HEK293 (cell line): ENCODE results near the gene EFNA2.

ENCODE experiments used
- GLI4 ChIP-seq: fragments of 450-650 bp; formaldehyde crosslinking; IDR thresholded peaks from 2 replicates; pipeline ENCODE4 v1.5.1; 2016; ENCODE audit warnings: missing biosample characterization, missing genetic modification characterization
- IKZF3 ChIP-seq: fragments of 450-650 bp; IDR thresholded peaks from 2 replicates; pipeline ENCODE4 v1.5.0; 2018; ENCODE audit warnings: missing biosample characterization, mild to moderate bottlenecking, missing genetic modification characterization, moderate library complexity
- KLF10 ChIP-seq: fragments of 450-650 bp; IDR thresholded peaks from 2 replicates; pipeline ENCODE4 v1.5.1; 2018; ENCODE audit warnings: missing biosample characterization, mild to moderate bottlenecking, missing genetic modification characterization
- SCRT2 ChIP-seq: fragments of 450-650 bp; formaldehyde crosslinking; IDR thresholded peaks from 2 replicates; pipeline ENCODE4 v1.5.1; 2016; ENCODE audit warnings: missing biosample characterization, missing genetic modification characterization
- ZBTB7A ChIP-seq: fragments of 450-650 bp; formaldehyde crosslinking; IDR thresholded peaks from 2 replicates; pipeline ENCODE4 v1.5.1; 2016; ENCODE audit warnings: low read depth, missing biosample characterization, missing genetic modification characterization
- ZFP3 ChIP-seq: fragments of 450-650 bp; formaldehyde crosslinking; IDR thresholded peaks from 2 replicates; pipeline ENCODE4 v1.5.1; 2016; ENCODE audit warnings: low read depth, missing biosample characterization, missing genetic modification characterization
- ZNF133 ChIP-seq: fragments of 450-650 bp; formaldehyde crosslinking; IDR thresholded peaks from 2 replicates; pipeline ENCODE4 v1.5.1; 2016; ENCODE audit warnings: missing biosample characterization, missing genetic modification characterization
- ZNF146 ChIP-seq: fragments of 450-650 bp; formaldehyde crosslinking; IDR thresholded peaks from 2 replicates; pipeline ENCODE4 v1.5.1; 2016; ENCODE audit warnings: missing biosample characterization, missing genetic modification characterization
- ZNF221 ChIP-seq: fragments of 450-650 bp; formaldehyde crosslinking; IDR thresholded peaks from 2 replicates; pipeline ENCODE4 v1.5.1; 2017; ENCODE audit warnings: missing biosample characterization, missing genetic modification characterization, borderline replicate concordance
- ZNF223 ChIP-seq: fragments of 450-650 bp; formaldehyde crosslinking; IDR thresholded peaks from 2 replicates; pipeline ENCODE4 v1.5.1; 2016; ENCODE audit warnings: missing biosample characterization, missing genetic modification characterization
- ZNF23 ChIP-seq: fragments of 450-650 bp; formaldehyde crosslinking; IDR thresholded peaks from 2 replicates; pipeline ENCODE4 v1.5.1; 2016; ENCODE audit warnings: missing biosample characterization, missing genetic modification characterization, borderline replicate concordance
- ZNF366 ChIP-seq: fragments of 450-650 bp; formaldehyde crosslinking; conservative IDR thresholded peaks from 2 replicates; pipeline ENCODE4 v1.5.1; 2016; ENCODE audit warnings: missing biosample characterization, missing genetic modification characterization
- ZNF37A ChIP-seq: fragments of 450-650 bp; IDR thresholded peaks from 2 replicates; pipeline ENCODE4 v1.5.1; 2018; ENCODE audit warnings: missing biosample characterization, missing genetic modification characterization
- ZNF433 ChIP-seq: fragments of 450-650 bp; formaldehyde crosslinking; IDR thresholded peaks from 2 replicates; pipeline ENCODE4 v1.5.1; 2016; ENCODE audit warnings: missing biosample characterization, missing genetic modification characterization, low read depth
- ZNF561 ChIP-seq: fragments of 450-650 bp; IDR thresholded peaks from 2 replicates; pipeline ENCODE4 v1.5.1; 2018; ENCODE audit warnings: missing biosample characterization, missing genetic modification characterization, borderline replicate concordance
- ZNF600 ChIP-seq: fragments of 450-650 bp; formaldehyde crosslinking; IDR thresholded peaks from 2 replicates; pipeline ENCODE4 v1.5.1; 2016; ENCODE audit warnings: missing biosample characterization, missing genetic modification characterization
- ZNF629 ChIP-seq: fragments of 450-650 bp; formaldehyde crosslinking; IDR thresholded peaks from 2 replicates; pipeline ENCODE4 v1.5.1; 2017; ENCODE audit warnings: missing biosample characterization, missing genetic modification characterization
- ZNF654 ChIP-seq: fragments of 450-650 bp; formaldehyde crosslinking; IDR thresholded peaks from 2 replicates; pipeline ENCODE4 v1.5.1; 2016; ENCODE audit warnings: low read depth, missing biosample characterization, missing genetic modification characterization
- ZNF660 ChIP-seq: fragments of 450-650 bp; IDR thresholded peaks from 2 replicates; pipeline ENCODE4 v1.5.1; 2018; ENCODE audit warnings: missing biosample characterization, mild to moderate bottlenecking, missing genetic modification characterization
- TF ChIP-seq, protein P1 (sequence below): sonication (generic); formaldehyde crosslinking; IDR thresholded peaks from 2 replicates; pipeline ENCODE4 v1.8.1; 2022; ENCODE audit warnings: mild to moderate bottlenecking, moderate library complexity, missing genetic modification reagents
- TF ChIP-seq, protein P2 (sequence below): fragments of 450-650 bp; formaldehyde crosslinking; IDR thresholded peaks from 2 replicates; pipeline ENCODE4 v1.5.1; 2016; ENCODE audit warnings: missing biosample characterization, missing genetic modification characterization
- TF ChIP-seq, protein P3 (sequence below): fragments of 450-650 bp; formaldehyde crosslinking; IDR thresholded peaks from 2 replicates; pipeline ENCODE4 v1.5.1; 2016; ENCODE audit warnings: missing biosample characterization, missing genetic modification characterization
- TF ChIP-seq, protein P4 (sequence below): fragments of 450-650 bp; formaldehyde crosslinking; IDR thresholded peaks from 2 replicates; pipeline ENCODE4 v1.5.1; 2016; ENCODE audit warnings: missing biosample characterization, missing genetic modification characterization
- TF ChIP-seq, protein P5 (sequence below): fragments of 450-650 bp; formaldehyde crosslinking; IDR thresholded peaks from 2 replicates; pipeline ENCODE4 v1.5.1; 2016; ENCODE audit warnings: missing biosample characterization, missing genetic modification characterization
- TF ChIP-seq, protein P6 (sequence below): fragments of 450-650 bp; formaldehyde crosslinking; IDR thresholded peaks from 2 replicates; pipeline ENCODE4 v1.5.1; 2017; ENCODE audit warnings: missing biosample characterization, missing genetic modification characterization
- TF ChIP-seq, protein P7 (sequence below): fragments of 450-650 bp; formaldehyde crosslinking; IDR thresholded peaks from 2 replicates; pipeline ENCODE4 v1.5.1; 2016; ENCODE audit warnings: missing biosample characterization, missing genetic modification characterization
- TF ChIP-seq, protein P8 (sequence below): fragments of 450-650 bp; formaldehyde crosslinking; IDR thresholded peaks from 2 replicates; pipeline ENCODE4 v1.5.1; 2016; ENCODE audit warnings: missing biosample characterization, missing genetic modification characterization, borderline replicate concordance

EFNA2 gene

DNA sequence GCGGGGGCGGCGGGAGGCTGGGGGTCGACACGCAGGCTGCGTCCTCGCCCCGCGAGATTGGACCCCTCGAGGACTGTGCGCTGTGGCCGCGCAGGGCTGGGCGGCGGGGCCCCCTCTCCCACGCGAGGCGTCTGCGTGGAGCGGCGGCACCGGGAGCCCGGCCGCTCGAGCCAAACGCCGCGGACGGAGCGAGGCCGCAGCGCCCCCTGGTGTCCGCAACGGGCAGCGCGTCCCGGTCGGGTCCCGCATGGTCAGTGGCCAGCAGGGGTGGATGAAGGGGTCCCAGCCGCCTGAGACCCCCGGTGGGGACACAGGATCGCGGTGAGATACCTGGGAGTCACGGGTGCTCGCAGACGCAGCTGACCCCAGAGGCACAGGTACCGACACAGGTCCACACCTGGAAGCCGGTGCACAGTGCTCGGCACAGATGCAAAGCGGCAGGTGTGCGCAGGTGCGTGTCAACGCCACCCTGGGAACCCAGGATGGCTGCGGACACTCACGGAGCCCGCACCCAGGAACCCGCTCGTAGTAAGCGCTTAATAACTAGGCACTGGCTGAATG is 18.7 kb upstream of the EFNA2 start (continued):
- TF ChIP-seq ZBTB7A (peak; percentile 85), ZNF433 (tag by site-specific recombination) (no peak), ZNF561 (tag by site-specific recombination) (peak; percentile 54; the same call in 1 of the 2 replicates), ZNF223 (tag by site-specific recombination) (no peak), KLF10 (tag by site-specific recombination) (peak; percentile 58; the same call in 1 of the 2 replicates), ZNF133 (no peak), ZNF660 (tag by site-specific recombination) (peak; percentile 80), ZNF600 (tag by site-specific recombination) (no peak), ZNF629 (tag by site-specific recombination) (no peak), ZFP3 (tag by site-specific recombination) (no peak), ZNF366 (0 out of 2 replicates have a peak, but pooled peaks have one; percentile 23), ZNF146 (tag by site-specific recombination) (no peak), ZNF23 (tag by site-specific recombination) (no peak), SCRT2 (tag by site-specific recombination) (peak; percentile 72; the same call in 1 of the 2 replicates), ZNF221 (tag by site-specific recombination) (no peak), ZNF654 (tag by site-specific recombination) (peak; percentile 26; the same call in 1 of the 2 replicates), GLI4 (tag by site-specific recombination) (no peak), ZNF37A (tag by site-specific recombination) (no peak), IKZF3 (tag by site-specific recombination) (peak; percentile 57; the same call in 1 of the 2 replicates)
- TF ChIP-seq, protein P1, sequence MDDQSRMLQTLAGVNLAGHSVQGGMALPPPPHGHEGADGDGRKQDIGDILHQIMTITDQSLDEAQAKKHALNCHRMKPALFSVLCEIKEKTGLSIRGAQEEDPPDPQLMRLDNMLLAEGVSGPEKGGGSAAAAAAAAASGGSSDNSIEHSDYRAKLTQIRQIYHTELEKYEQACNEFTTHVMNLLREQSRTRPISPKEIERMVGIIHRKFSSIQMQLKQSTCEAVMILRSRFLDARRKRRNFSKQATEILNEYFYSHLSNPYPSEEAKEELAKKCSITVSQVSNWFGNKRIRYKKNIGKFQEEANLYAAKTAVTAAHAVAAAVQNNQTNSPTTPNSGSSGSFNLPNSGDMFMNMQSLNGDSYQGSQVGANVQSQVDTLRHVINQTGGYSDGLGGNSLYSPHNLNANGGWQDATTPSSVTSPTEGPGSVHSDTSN, result peak; percentile 79; the same call in 1 of the 2 replicates
- TF ChIP-seq, protein P2, sequence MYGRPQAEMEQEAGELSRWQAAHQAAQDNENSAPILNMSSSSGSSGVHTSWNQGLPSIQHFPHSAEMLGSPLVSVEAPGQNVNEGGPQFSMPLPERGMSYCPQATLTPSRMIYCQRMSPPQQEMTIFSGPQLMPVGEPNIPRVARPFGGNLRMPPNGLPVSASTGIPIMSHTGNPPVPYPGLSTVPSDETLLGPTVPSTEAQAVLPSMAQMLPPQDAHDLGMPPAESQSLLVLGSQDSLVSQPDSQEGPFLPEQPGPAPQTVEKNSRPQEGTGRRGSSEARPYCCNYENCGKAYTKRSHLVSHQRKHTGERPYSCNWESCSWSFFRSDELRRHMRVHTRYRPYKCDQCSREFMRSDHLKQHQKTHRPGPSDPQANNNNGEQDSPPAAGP (tag by site-specific recombination), result peak; percentile 14; the same call in 1 of the 2 replicates
- TF ChIP-seq, protein P3, sequence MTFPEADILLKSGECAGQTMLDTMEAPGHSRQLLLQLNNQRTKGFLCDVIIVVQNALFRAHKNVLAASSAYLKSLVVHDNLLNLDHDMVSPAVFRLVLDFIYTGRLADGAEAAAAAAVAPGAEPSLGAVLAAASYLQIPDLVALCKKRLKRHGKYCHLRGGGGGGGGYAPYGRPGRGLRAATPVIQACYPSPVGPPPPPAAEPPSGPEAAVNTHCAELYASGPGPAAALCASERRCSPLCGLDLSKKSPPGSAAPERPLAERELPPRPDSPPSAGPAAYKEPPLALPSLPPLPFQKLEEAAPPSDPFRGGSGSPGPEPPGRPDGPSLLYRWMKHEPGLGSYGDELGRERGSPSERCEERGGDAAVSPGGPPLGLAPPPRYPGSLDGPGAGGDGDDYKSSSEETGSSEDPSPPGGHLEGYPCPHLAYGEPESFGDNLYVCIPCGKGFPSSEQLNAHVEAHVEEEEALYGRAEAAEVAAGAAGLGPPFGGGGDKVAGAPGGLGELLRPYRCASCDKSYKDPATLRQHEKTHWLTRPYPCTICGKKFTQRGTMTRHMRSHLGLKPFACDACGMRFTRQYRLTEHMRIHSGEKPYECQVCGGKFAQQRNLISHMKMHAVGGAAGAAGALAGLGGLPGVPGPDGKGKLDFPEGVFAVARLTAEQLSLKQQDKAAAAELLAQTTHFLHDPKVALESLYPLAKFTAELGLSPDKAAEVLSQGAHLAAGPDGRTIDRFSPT, result no peak
- TF ChIP-seq, protein P4, sequence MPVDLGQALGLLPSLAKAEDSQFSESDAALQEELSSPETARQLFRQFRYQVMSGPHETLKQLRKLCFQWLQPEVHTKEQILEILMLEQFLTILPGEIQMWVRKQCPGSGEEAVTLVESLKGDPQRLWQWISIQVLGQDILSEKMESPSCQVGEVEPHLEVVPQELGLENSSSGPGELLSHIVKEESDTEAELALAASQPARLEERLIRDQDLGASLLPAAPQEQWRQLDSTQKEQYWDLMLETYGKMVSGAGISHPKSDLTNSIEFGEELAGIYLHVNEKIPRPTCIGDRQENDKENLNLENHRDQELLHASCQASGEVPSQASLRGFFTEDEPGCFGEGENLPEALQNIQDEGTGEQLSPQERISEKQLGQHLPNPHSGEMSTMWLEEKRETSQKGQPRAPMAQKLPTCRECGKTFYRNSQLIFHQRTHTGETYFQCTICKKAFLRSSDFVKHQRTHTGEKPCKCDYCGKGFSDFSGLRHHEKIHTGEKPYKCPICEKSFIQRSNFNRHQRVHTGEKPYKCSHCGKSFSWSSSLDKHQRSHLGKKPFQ (tag by site-specific recombination), result no peak
- TF ChIP-seq, protein P5, sequence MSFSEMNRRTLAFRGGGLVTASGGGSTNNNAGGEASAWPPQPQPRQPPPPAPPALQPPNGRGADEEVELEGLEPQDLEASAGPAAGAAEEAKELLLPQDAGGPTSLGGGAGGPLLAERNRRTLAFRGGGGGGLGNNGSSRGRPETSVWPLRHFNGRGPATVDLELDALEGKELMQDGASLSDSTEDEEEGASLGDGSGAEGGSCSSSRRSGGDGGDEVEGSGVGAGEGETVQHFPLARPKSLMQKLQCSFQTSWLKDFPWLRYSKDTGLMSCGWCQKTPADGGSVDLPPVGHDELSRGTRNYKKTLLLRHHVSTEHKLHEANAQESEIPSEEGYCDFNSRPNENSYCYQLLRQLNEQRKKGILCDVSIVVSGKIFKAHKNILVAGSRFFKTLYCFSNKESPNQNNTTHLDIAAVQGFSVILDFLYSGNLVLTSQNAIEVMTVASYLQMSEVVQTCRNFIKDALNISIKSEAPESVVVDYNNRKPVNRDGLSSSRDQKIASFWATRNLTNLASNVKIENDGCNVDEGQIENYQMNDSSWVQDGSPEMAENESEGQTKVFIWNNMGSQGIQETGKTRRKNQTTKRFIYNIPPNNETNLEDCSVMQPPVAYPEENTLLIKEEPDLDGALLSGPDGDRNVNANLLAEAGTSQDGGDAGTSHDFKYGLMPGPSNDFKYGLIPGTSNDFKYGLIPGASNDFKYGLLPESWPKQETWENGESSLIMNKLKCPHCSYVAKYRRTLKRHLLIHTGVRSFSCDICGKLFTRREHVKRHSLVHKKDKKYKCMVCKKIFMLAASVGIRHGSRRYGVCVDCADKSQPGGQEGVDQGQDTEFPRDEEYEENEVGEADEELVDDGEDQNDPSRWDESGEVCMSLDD (tag by site-specific recombination), result no peak; the same call in 1 of the 2 replicates
- TF ChIP-seq, protein P6, sequence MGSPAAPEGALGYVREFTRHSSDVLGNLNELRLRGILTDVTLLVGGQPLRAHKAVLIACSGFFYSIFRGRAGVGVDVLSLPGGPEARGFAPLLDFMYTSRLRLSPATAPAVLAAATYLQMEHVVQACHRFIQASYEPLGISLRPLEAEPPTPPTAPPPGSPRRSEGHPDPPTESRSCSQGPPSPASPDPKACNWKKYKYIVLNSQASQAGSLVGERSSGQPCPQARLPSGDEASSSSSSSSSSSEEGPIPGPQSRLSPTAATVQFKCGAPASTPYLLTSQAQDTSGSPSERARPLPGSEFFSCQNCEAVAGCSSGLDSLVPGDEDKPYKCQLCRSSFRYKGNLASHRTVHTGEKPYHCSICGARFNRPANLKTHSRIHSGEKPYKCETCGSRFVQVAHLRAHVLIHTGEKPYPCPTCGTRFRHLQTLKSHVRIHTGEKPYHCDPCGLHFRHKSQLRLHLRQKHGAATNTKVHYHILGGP (tag by site-specific recombination), result no peak
- TF ChIP-seq, protein P7, sequence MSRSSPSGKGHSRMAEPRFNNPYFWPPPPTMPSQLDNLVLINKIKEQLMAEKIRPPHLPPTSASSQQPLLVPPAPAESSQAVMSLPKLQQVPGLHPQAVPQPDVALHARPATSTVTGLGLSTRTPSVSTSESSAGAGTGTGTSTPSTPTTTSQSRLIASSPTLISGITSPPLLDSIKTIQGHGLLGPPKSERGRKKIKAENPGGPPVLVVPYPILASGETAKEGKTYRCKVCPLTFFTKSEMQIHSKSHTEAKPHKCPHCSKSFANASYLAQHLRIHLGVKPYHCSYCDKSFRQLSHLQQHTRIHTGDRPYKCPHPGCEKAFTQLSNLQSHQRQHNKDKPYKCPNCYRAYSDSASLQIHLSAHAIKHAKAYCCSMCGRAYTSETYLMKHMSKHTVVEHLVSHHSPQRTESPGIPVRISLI (tag by site-specific recombination), result no peak
- TF ChIP-seq, protein P8, sequence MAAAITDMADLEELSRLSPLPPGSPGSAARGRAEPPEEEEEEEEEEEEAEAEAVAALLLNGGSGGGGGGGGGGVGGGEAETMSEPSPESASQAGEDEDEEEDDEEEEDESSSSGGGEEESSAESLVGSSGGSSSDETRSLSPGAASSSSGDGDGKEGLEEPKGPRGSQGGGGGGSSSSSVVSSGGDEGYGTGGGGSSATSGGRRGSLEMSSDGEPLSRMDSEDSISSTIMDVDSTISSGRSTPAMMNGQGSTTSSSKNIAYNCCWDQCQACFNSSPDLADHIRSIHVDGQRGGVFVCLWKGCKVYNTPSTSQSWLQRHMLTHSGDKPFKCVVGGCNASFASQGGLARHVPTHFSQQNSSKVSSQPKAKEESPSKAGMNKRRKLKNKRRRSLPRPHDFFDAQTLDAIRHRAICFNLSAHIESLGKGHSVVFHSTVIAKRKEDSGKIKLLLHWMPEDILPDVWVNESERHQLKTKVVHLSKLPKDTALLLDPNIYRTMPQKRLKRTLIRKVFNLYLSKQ (tag by site-specific recombination), result no peak
